Hepatocyte (in vitro differentiated cells): ENCODE results near the gene CPE.

ENCODE experiments used
- EZH2 ChIP-seq: fragments of 200-600 bp; sonication (generic); IDR thresholded peaks from 2 replicates; pipeline ENCODE4 v1.6.1; 2016; ENCODE audit warnings: antibody characterized with exemption, mild to moderate bottlenecking, borderline replicate concordance
- TF ChIP-seq, protein P1 (sequence below): fragments of 200-600 bp; sonication (generic); IDR thresholded peaks from 2 replicates; pipeline ENCODE4 v1.5.1; 2016; ENCODE audit warnings: antibody characterized with exemption, mild to moderate bottlenecking; ENCODE audit not compliant: poor library complexity

GRCh38 chr4:165448700-165449099 lies 69.9 kb downstream of the CPE start:
- TF ChIP-seq, protein P1, sequence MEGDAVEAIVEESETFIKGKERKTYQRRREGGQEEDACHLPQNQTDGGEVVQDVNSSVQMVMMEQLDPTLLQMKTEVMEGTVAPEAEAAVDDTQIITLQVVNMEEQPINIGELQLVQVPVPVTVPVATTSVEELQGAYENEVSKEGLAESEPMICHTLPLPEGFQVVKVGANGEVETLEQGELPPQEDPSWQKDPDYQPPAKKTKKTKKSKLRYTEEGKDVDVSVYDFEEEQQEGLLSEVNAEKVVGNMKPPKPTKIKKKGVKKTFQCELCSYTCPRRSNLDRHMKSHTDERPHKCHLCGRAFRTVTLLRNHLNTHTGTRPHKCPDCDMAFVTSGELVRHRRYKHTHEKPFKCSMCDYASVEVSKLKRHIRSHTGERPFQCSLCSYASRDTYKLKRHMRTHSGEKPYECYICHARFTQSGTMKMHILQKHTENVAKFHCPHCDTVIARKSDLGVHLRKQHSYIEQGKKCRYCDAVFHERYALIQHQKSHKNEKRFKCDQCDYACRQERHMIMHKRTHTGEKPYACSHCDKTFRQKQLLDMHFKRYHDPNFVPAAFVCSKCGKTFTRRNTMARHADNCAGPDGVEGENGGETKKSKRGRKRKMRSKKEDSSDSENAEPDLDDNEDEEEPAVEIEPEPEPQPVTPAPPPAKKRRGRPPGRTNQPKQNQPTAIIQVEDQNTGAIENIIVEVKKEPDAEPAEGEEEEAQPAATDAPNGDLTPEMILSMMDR = no peak
- TF ChIP-seq EZH2 = no peak
